Neural progenitor cell (in vitro differentiated cells): ENCODE measurements around the gene KIF11. TPM values are rescaled to one million over a fixed set of nuclear protein-coding genes. Genes with fewer than 3 reads are reported as not detected.

ENCODE experiments used
- DNase-seq: peaks from one replicate; pipeline ENCODE4 v3.0.0-alpha.2; 2016; ENCODE audit warnings: low spot score
- H2AFZ ChIP-seq: fragments of 200-600 bp; sonication (generic); replicated peaks from 2 replicates; pipeline ENCODE4 v1.6.1; 2016; ENCODE audit warnings: antibody characterized with exemption
- H3F3A ChIP-seq: fragments of 200-600 bp; sonication (generic); 2 replicates; pipeline ENCODE4 v1.6.1; 2016; ENCODE audit warnings: antibody characterized with exemption, low read depth
- H3K27ac ChIP-seq: fragments of 200-600 bp; sonication (generic); 2 replicates; pipeline ENCODE4 v1.5.1; 2016; ENCODE audit warnings: mild to moderate bottlenecking
- H3K27me3 ChIP-seq: fragments of 200-600 bp; sonication (generic); 2 replicates; pipeline ENCODE4 v1.6.1; 2016; ENCODE audit warnings: mild to moderate bottlenecking, moderate library complexity
- H3K36me3 ChIP-seq: fragments of 200-600 bp; sonication (generic); 2 replicates; pipeline ENCODE4 v1.5.1; 2016
- H3K4me1 ChIP-seq: fragments of 200-600 bp; sonication (generic); 2 replicates; pipeline ENCODE4 v1.6.1; 2016; ENCODE audit warnings: mixed run types
- H3K4me2 ChIP-seq: fragments of 200-600 bp; sonication (generic); 2 replicates; pipeline ENCODE4 v1.6.1; 2016
- H3K4me3 ChIP-seq: fragments of 200-600 bp; sonication (generic); 2 replicates; pipeline ENCODE4 v1.5.1; 2016
- H3K79me2 ChIP-seq: fragments of 200-600 bp; sonication (generic); 2 replicates; pipeline ENCODE4 v1.6.1; 2016; ENCODE audit warnings: low read depth
- H3K9ac ChIP-seq: fragments of 200-600 bp; sonication (generic); 2 replicates; pipeline ENCODE4 v1.6.1; 2016
- H3K9me3 ChIP-seq: fragments of 200-600 bp; sonication (generic); 2 replicates; pipeline ENCODE4 v1.5.1; 2016; ENCODE audit warnings: low read depth
- H4K20me1 ChIP-seq: fragments of 200-600 bp; sonication (generic); 2 replicates; pipeline ENCODE4 v1.6.1; 2016; ENCODE audit warnings: low read depth
- H3K27ac Mint-ChIP-seq: 3 replicates; pipeline ENCODE4 v1.8.0; 2021; ENCODE audit warnings: mixed read lengths
- H3K27me3 Mint-ChIP-seq: 2 replicates; pipeline ENCODE4 v1.8.0; 2022; ENCODE audit warnings: low read depth, mild to moderate bottlenecking, inconsistent platforms, moderate library complexity, mixed read lengths; ENCODE audit not compliant: insufficient read depth
- H3K36me3 Mint-ChIP-seq: 3 replicates; pipeline ENCODE4 v1.8.0; 2021; ENCODE audit warnings: mixed read lengths
- H3K4me1 Mint-ChIP-seq: 3 replicates; pipeline ENCODE4 v1.8.0; 2021; ENCODE audit warnings: mixed read lengths
- H3K4me3 Mint-ChIP-seq: 3 replicates; pipeline ENCODE4 v1.8.0; 2021; ENCODE audit warnings: mild to moderate bottlenecking, moderate library complexity, mixed read lengths
- H3K9me3 Mint-ChIP-seq: 3 replicates; pipeline ENCODE4 v1.8.0; 2020; ENCODE audit warnings: mixed read lengths
- CTCF ChIP-seq: fragments of 200-600 bp; sonication (generic); IDR thresholded peaks from 2 replicates; pipeline ENCODE4 v1.5.1; 2017; ENCODE audit warnings: antibody characterized with exemption, mild to moderate bottlenecking
- EZH2 ChIP-seq: fragments of 200-600 bp; sonication (generic); IDR thresholded peaks from 2 replicates; pipeline ENCODE4 v1.6.1; 2017; ENCODE audit warnings: antibody characterized with exemption, mild to moderate bottlenecking, moderate library complexity
- EZH2phosphoT487 ChIP-seq: fragments of 200-600 bp; sonication (generic); IDR thresholded peaks from 2 replicates; pipeline ENCODE4 v1.6.1; 2017; ENCODE audit warnings: antibody characterized with exemption
- total RNA-seq: library from RNA; depleted of rRNA; stranded (reverse); fragments of >200 nt; gene quantifications from 2 replicates; pipeline ENCODE4 v1.2.3, GENCODE V29; 2015; ENCODE audit warnings: low replicate concordance

KIF11 gene
- total RNA-seq, 1 donor from 2014 or later = 128 TPM

GRCh38 chr10:92664322-92664721, 71.4 kb downstream of the KIF11 start:
- Histone ChIP-seq H3K4me3 (no peak overlapping the region), H3K9ac (no peak overlapping the region), H3K79me2 (no peaks in the 10 kb centered on the region), H2AFZ (no peak overlapping the region), H3K4me1 (no peaks in the 10 kb centered on the region), H3F3A (no peaks in the 10 kb centered on the region), H3K27me3 (no peaks in the 10 kb centered on the region), H4K20me1 (no peaks in the 10 kb centered on the region), H3K36me3 (no peaks in the 10 kb centered on the region), H3K4me2 (no peak overlapping the region), H3K9me3 (peaks cover 8% of the 10 kb centered on the region), H3K27ac (no peak overlapping the region)
- DNase-seq = no peak
- TF ChIP-seq EZH2 = no peak
- TF ChIP-seq EZH2phosphoT487 = no peak
- no peak for TF ChIP-seq CTCF
- H3K27me3 Mint-ChIP-seq = no peaks in the 10 kb centered on the region
- H3K36me3 Mint-ChIP-seq = no peaks in the 10 kb centered on the region
- H3K4me3 Mint-ChIP-seq = no peak overlapping the region
- no peak overlapping the region for H3K27ac Mint-ChIP-seq
- no peaks in the 10 kb centered on the region for H3K4me1 Mint-ChIP-seq
- peaks cover 19% of the 10 kb centered on the region for H3K9me3 Mint-ChIP-seq

- Histone ChIP-seq H3F3A (no peaks in the 10 kb centered on the region), H3K4me1 (no peaks in the 10 kb centered on the region), H3K4me3 (no peak overlapping the region), H3K27ac (no peak overlapping the region), H3K9me3 (peaks cover 8% of the 10 kb centered on the region), H3K79me2 (no peaks in the 10 kb centered on the region), H4K20me1 (no peaks in the 10 kb centered on the region), H3K4me2 (no peak overlapping the region), H2AFZ (no peak overlapping the region), H3K9ac (no peak overlapping the region), H3K27me3 (no peaks in the 10 kb centered on the region), H3K36me3 (no peaks in the 10 kb centered on the region)
- TF ChIP-seq CTCF = no peak
- no peak for TF ChIP-seq EZH2phosphoT487
- no peak for TF ChIP-seq EZH2
- peaks cover 2% of the 10 kb centered on the region for H3K27me3 Mint-ChIP-seq
- H3K4me3 Mint-ChIP-seq = no peak overlapping the region
- H3K27ac Mint-ChIP-seq = no peak overlapping the region
- DNase-seq = no peak
- peaks cover 18% of the 10 kb centered on the region for H3K9me3 Mint-ChIP-seq
- no peaks in the 10 kb centered on the region for H3K4me1 Mint-ChIP-seq
- no peaks in the 10 kb centered on the region for H3K36me3 Mint-ChIP-seq
Observed at GRCh38 chr10:92667078-92667477, 74.1 kb downstream of the KIF11 start.

DNA sequence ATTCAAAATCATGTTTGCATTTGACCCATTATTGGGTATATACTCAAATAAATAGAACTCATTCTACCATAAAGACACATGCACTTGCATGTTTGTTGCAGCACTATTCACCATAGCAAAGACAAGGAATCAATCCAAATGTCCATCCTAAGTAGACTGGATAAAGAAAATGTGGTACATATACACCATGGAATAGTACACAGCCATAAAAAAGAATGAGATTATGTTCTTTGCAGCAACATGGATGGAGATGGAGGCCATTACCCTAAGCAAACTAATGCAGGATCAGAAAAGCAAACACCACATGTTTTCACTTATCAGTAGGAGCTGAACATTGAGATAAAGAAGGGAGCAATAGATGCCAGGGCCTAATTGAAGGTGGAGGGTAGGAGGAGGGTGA, 84.8 kb downstream of the KIF11 start:
- H3K4me1 Mint-ChIP-seq = peaks cover 2% of the 10 kb centered on the region

GRCh38 chr10:92678206-92678605, 85.3 kb downstream of the KIF11 start:
- Mint-ChIP-seq H3K4me1 (peaks cover 2% of the 10 kb centered on the region), H3K27ac (no peak overlapping the region), H3K36me3 (no peaks in the 10 kb centered on the region), H3K9me3 (peaks cover 19% of the 10 kb centered on the region), H3K4me3 (no peak overlapping the region), H3K27me3 (peaks cover 3% of the 10 kb centered on the region)
- no peak overlapping the region for H2AFZ ChIP-seq
- no peaks in the 10 kb centered on the region for H3F3A ChIP-seq
- H3K9ac ChIP-seq = no peak overlapping the region
- no peaks in the 10 kb centered on the region for H3K27me3 ChIP-seq
- H3K27ac ChIP-seq = no peak overlapping the region
- H3K79me2 ChIP-seq = no peaks in the 10 kb centered on the region
- H3K36me3 ChIP-seq = no peaks in the 10 kb centered on the region
- DNase-seq = no peak
- H3K9me3 ChIP-seq = no peaks in the 10 kb centered on the region
- H3K4me3 ChIP-seq = no peak overlapping the region
- no peak for TF ChIP-seq EZH2
- no peak for TF ChIP-seq CTCF
- no peak for TF ChIP-seq EZH2phosphoT487
- H3K4me1 ChIP-seq = no peaks in the 10 kb centered on the region
- H4K20me1 ChIP-seq = no peaks in the 10 kb centered on the region
- H3K4me2 ChIP-seq = no peak overlapping the region

More for the DNA sequence above, 84.8 kb downstream of the KIF11 start:
- Histone ChIP-seq H3K27me3 (no peaks in the 10 kb centered on the region), H3K79me2 (no peaks in the 10 kb centered on the region), H2AFZ (no peak overlapping the region), H3K4me1 (no peaks in the 10 kb centered on the region), H3K9me3 (no peaks in the 10 kb centered on the region), H3K4me2 (no peak overlapping the region), H4K20me1 (no peaks in the 10 kb centered on the region), H3K9ac (no peak overlapping the region), H3K36me3 (no peaks in the 10 kb centered on the region), H3K4me3 (no peak overlapping the region), H3F3A (no peaks in the 10 kb centered on the region), H3K27ac (no peak overlapping the region)
- no peak for DNase-seq
- TF ChIP-seq EZH2 = no peak
- Mint-ChIP-seq H3K27me3 (peaks cover 3% of the 10 kb centered on the region), H3K4me3 (no peak overlapping the region), H3K36me3 (no peaks in the 10 kb centered on the region), H3K27ac (no peak overlapping the region), H3K9me3 (peaks cover 19% of the 10 kb centered on the region)
